Glomerular visceral epithelial cell (primary cell): ENCODE data around the gene ZNF217.
"Not testable (repeated sequence)": the region's sequence is repeated elsewhere in the genome, so short reads cannot be mapped to it uniquely, and the experiment has no call there.

Experiments used
- DNase-seq: peaks from one replicate; pipeline ENCODE4 v3.0.0-alpha.2; 2016; ENCODE audit errors: extremely low spot score

The ZNF217 gene

DNA sequence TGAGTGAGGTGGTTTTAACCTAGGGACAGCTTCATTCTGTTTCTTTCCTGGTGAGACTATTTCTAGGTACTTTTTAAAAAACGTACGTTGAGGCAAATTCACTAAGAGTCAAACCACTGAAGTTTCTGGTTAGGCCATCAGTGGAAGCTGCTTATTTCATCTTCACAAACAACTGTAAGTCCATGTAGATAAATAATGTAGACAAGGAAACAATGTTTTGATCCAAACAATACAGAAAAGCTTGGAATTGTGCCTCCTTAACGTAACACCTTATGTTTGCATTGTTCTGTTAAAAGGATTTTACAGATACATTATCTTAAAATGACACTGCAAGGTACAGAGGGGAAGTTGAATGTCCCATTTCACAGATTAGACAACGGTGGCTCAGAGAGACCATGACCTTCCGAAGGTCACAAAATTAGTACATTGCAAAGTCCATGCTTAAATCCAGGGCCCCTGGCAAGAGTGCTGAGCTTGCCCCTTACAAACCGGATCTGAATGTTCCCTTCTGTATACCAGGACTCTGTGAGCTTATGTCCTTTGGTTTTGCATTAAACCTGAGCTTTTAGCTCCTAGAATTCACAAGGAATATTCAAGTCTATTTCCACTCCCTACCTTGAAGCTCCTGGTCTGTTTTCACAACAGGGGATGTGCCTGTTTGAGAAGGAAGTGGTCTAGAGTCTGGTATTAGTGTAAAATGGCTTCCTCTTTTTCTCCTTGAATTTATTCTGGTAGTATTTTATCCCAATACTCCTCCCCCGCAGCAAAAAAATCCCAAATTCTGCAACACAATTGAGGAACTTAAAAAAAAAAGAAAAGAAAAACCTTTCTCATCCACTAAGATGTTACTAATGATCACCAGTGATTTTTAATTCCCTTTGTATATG lies 28.9 kb upstream of the ZNF217 start:
- peak; percentile 15 for DNase-seq

- peak; percentile 96 for DNase-seq
Observed at GRCh38 chr20:53621482-53622246, 28.0 kb upstream of the ZNF217 start.

GRCh38 chr20:53618490-53619000 lies 24.9 kb upstream of the ZNF217 start:
- DNase-seq, result not testable (repeated sequence)

GRCh38 chr20:53617791-53618489 lies 24.3 kb upstream of the ZNF217 start:
- DNase-seq, result no peak

DNA sequence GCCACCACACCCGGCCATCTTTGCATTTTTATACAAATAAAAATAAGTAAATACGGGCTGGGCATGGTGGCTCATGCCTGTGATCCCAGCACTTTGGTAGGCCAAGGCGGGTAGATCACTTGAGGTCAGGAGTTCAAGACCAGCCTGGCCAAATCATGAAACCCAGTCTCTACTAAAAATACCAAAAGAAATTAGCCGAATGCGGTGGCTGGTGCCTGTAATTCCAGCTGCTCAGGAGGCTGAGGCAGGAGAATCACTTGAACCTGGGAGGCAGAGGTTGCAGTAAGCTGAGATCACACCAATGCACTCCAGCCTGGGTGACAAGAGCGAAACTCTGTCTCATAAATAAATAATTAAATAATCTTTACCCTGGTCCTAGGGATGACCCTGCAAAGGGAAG lies 22.9 kb upstream of the ZNF217 start:
- DNase-seq, result not testable (repeated sequence)

DNA sequence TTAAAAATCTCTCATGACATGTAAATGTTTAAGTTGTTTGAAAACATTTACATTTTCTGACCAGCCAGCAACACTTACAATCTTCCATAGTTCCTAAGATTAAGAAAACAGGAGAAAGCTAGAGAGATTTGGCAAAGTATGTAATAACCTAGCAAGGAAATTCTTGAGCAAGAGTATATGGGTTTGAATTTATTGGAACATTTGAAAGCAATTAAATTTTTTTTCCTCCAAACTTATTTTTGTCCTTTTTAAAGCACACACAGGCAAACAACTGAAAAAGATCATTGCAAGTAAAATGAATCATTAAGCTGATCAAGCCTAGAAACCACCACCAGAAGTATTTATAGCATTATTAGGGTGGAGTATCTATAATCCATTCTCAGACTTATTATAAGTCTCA lies 20.1 kb upstream of the ZNF217 start:
- DNase-seq, result no peak

- DNase-seq, result not testable (repeated sequence)
Observed at GRCh38 chr20:53612289-53612688, 18.6 kb upstream of the ZNF217 start.

- peak; percentile 94 for DNase-seq
Observed at GRCh38 chr20:53611449-53611894, 17.8 kb upstream of the ZNF217 start.

DNA sequence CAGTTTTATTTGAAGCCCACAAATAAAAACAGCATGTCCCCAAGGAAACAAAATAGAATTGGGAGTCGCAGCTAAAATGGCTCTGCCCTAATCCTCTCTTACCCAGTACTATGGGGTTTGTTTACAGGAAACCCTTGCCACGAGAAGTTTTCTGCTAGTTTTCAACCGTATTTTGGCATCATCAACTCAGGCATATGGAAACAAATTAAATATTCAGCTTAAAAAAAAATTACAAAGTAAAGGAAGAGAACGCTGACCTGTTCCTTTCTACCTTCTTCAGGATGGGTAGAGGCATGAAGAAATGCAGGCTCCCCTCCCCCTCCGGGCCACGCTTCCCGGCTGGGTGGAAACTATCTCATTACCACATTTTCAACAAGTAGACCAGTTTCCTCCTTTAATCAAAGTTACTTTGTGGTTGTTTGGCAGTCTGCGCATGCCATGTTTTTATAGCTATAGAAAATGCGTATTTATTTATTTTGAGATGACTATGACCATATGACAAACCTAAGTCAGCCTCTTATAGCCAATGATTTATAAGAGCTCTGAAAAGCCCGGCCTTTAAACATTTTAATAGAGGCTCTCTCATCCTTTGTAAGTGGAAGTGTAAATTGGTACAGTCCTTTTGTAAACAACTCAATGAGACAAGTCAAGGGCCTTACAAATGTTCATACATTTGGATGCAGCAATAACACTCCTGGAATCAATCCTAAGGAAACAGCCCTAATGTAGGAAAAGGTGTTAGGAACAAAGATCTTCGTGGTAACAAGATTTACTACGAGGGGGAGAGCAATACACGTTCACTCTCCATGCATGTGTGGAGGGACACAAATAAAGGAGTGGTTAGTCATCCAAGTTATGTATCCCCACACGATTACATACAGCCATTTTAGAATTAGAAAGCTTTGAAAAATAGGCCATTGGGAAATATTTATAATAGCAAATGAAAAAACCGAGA lies 16.1 kb upstream of the ZNF217 start:
- DNase-seq, result peak; percentile 36

- DNase-seq, result no peak
Observed at GRCh38 chr20:53608456-53609452, 15.1 kb upstream of the ZNF217 start.

- DNase-seq, result no peak
Observed at GRCh38 chr20:53608071-53608455, 14.4 kb upstream of the ZNF217 start.

DNA sequence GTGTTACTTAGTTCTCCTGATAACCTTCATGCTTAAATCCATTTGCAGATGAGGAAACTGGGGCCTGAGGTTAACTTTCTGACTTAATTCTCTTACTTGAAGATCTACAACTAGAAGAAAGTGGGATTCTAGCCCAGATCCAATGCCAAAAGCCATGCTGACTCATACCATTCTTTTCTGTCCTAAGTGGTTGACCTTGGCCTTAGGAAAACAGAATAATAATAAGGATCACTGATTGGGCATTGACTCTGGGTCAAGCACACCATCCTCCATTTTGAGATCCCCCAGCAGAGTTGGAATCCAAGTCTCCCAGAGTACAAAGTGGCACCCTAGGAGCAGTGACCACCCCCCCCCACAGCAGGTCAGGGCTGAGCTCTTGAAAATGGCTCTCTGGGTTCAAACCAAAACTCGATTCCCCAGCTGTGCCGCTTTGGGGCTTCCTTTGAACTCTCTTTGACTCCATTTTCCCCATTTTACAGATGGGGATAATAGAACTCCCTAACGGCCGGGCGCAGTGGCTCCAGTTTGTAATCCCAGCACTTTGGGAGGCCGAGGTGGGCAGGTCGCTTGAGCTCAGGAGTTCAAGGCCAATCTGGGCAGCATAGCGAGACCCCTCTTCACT lies 12.8 kb upstream of the ZNF217 start:
- DNase-seq, result peak; percentile 43

DNA sequence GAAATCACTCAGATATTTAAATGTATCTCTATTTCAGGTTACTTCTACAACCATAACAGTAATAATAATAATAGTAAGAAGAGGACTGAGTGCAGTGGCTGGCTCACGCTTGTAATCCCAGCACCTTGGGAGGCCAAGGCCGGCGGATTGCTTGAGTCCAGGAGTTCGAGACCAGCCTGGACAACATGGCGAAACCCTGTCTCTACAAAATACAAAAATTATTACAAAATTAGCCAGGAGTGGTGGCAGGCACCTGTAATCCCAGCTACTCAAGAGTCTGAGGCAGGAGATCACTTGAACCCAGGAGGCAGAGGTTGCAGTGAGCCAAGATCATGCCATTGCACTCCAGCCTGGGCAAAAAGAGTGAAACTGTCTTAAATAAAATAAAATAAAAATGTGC lies 11.8 kb upstream of the ZNF217 start:
- DNase-seq, result not testable (repeated sequence)

DNA sequence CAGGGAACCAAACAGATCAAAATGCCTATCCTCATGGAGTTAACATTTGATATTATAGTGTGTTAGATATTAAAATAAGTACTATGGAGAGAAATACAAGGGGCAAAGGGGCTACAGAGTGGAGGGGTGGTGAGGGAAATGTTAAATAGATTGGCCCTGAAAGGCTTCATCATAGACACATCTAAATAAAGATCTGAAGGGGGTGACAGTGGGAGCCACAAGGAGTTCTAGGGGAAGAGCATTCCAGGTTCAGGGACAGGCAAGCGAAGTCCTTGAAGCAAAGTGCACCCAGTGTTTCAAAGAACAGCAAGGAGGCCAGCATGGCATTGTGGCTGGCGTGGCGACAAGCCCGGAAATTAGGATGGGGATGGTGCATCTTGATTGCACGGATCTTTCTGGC lies 11.2 kb upstream of the ZNF217 start:
- DNase-seq, result not testable (repeated sequence)

GRCh38 chr20:53602661-53603060 lies 9.0 kb upstream of the ZNF217 start:
- DNase-seq, result no peak

DNA sequence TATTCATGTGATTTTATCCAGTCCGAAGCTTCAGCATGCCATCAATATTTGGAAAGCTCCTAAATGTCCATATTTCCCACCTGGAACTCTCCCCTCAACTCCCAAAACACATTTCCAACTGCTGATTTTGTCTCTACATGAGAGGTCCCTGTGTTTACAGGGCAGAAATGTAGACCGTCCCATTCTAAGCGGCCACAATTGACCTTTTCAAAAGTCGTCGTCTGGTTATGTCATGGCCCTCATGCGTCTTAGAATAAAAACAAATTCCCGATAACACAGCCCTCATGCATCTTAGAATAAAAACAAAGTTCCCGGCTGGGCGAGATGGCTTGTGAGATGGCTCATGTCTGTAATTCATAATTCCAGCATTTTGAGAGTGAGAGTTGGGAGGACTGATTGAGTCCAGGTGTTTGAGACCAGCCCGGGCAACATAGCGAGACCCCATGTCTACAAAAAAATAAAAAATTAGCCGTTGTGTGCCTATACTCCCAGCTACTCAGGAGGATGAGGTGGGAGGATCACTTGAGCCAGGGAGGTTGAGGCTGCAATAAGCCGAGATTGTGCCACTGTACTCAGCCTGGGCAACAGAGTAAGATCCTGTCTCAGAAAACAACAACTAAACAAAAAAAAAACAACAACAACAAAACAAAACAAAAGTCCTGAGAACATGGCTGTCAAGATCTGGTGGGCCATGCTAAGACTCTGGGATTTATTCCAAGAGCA lies 6.4 kb upstream of the ZNF217 start:
- no peak for DNase-seq

DNA sequence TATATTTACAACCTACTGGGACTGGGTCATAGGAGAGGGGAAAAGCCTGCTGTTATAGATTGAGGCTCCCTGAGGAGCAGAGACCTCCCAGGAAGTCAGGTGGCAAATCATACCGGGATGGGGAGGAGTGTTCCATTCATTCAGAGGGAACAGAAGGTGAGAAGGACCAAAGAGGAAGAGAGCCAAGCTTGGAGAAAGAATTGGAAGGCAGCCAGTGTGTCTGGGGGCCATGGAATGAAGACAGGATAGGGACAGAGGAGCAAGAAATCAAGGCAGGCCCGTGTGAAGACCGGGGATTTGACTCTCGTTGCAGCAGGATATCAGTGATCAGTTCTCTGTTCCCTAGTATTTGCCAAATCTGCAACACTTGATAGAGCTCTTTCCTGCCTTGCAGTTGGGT lies 5.7 kb upstream of the ZNF217 start:
- no peak for DNase-seq

- no peak for DNase-seq
Observed at GRCh38 chr20:53599044-53599362, 5.4 kb upstream of the ZNF217 start.
